ENCODE measurements around the gene ZFP36L2.

The ZFP36L2 gene

GRCh38 chr2:43265421-43265820, 39.0 kb upstream of the ZFP36L2 start:
- no peaks in the 10 kb centered on the region for H3K36me3 ChIP-seq (ENCODE audit: control insufficient read depth, insufficient read depth, low read length)

GRCh38 chr2:43265001-43265400, 38.6 kb upstream of the ZFP36L2 start:
- Histone ChIP-seq H3K27me3 (ENCODE audit: control insufficient read depth, insufficient read depth, low read length) (no peaks in the 10 kb centered on the region), H3K9me3 (ENCODE audit: control insufficient read depth, insufficient read depth, low read length) (no peaks in the 10 kb centered on the region), H3K9ac (ENCODE audit: low read depth, low read length) (no peak overlapping the region), H3K36me3 (ENCODE audit: control insufficient read depth, insufficient read depth, low read length) (no peaks in the 10 kb centered on the region), H3K4me1 (ENCODE audit: control insufficient read depth, insufficient read depth, low read length) (no peaks in the 10 kb centered on the region), H3K4me3 (ENCODE audit: low read depth, low read length) (no peak overlapping the region)

More at GRCh38 chr2:43265421-43265820, 39.0 kb upstream of the ZFP36L2 start:
- H3K4me3 ChIP-seq (ENCODE audit: low read depth, low read length), result no peak overlapping the region
- no peaks in the 10 kb centered on the region for H3K9me3 ChIP-seq (ENCODE audit: control insufficient read depth, insufficient read depth, low read length)
- H3K9ac ChIP-seq (ENCODE audit: low read depth, low read length), result no peak overlapping the region
- H3K4me1 ChIP-seq (ENCODE audit: control insufficient read depth, insufficient read depth, low read length), result no peaks in the 10 kb centered on the region
- H3K27me3 ChIP-seq (ENCODE audit: control insufficient read depth, insufficient read depth, low read length), result no peaks in the 10 kb centered on the region

- Histone ChIP-seq H3K27me3 (ENCODE audit: control insufficient read depth, insufficient read depth, low read length) (no peaks in the 10 kb centered on the region), H3K4me1 (ENCODE audit: control insufficient read depth, insufficient read depth, low read length) (no peaks in the 10 kb centered on the region), H3K9me3 (ENCODE audit: control insufficient read depth, insufficient read depth, low read length) (no peaks in the 10 kb centered on the region), H3K4me3 (ENCODE audit: low read depth, low read length) (no peak overlapping the region), H3K36me3 (ENCODE audit: control insufficient read depth, insufficient read depth, low read length) (no peaks in the 10 kb centered on the region), H3K9ac (ENCODE audit: low read depth, low read length) (no peak overlapping the region)
Observed at GRCh38 chr2:43262951-43263350, 36.5 kb upstream of the ZFP36L2 start.

GRCh38 chr2:43262239-43262638, 35.8 kb upstream of the ZFP36L2 start:
- no peak overlapping the region for H3K9ac ChIP-seq (ENCODE audit: low read depth, low read length)
- H3K4me3 ChIP-seq (ENCODE audit: low read depth, low read length), result no peak overlapping the region
- no peaks in the 10 kb centered on the region for H3K27me3 ChIP-seq (ENCODE audit: control insufficient read depth, insufficient read depth, low read length)
- no peaks in the 10 kb centered on the region for H3K36me3 ChIP-seq (ENCODE audit: control insufficient read depth, insufficient read depth, low read length)
- H3K4me1 ChIP-seq (ENCODE audit: control insufficient read depth, insufficient read depth, low read length), result no peaks in the 10 kb centered on the region
- H3K9me3 ChIP-seq (ENCODE audit: control insufficient read depth, insufficient read depth, low read length), result no peaks in the 10 kb centered on the region

GRCh38 chr2:43259512-43259911, 33.1 kb upstream of the ZFP36L2 start:
- no peaks in the 10 kb centered on the region for H3K36me3 ChIP-seq (ENCODE audit: control insufficient read depth, insufficient read depth, low read length)
- no peaks in the 10 kb centered on the region for H3K9me3 ChIP-seq (ENCODE audit: control insufficient read depth, insufficient read depth, low read length)
- no peaks in the 10 kb centered on the region for H3K4me1 ChIP-seq (ENCODE audit: control insufficient read depth, insufficient read depth, low read length)
- no peaks in the 10 kb centered on the region for H3K27me3 ChIP-seq (ENCODE audit: control insufficient read depth, insufficient read depth, low read length)
- H3K9ac ChIP-seq (ENCODE audit: low read depth, low read length), result no peak overlapping the region
- no peak overlapping the region for H3K4me3 ChIP-seq (ENCODE audit: low read depth, low read length)

- Histone ChIP-seq H3K9ac (ENCODE audit: low read depth, low read length) (no peak overlapping the region), H3K27me3 (ENCODE audit: control insufficient read depth, insufficient read depth, low read length) (no peaks in the 10 kb centered on the region), H3K36me3 (ENCODE audit: control insufficient read depth, insufficient read depth, low read length) (no peaks in the 10 kb centered on the region), H3K4me3 (ENCODE audit: low read depth, low read length) (no peak overlapping the region), H3K4me1 (ENCODE audit: control insufficient read depth, insufficient read depth, low read length) (no peaks in the 10 kb centered on the region), H3K9me3 (ENCODE audit: control insufficient read depth, insufficient read depth, low read length) (no peaks in the 10 kb centered on the region)
Observed at GRCh38 chr2:43258547-43259156, 32.2 kb upstream of the ZFP36L2 start.

GRCh38 chr2:43255296-43255910, 29.0 kb upstream of the ZFP36L2 start:
- H3K4me3 ChIP-seq (ENCODE audit: low read depth, low read length), result no peak overlapping the region
- H3K27me3 ChIP-seq (ENCODE audit: control insufficient read depth, insufficient read depth, low read length), result no peaks in the 10 kb centered on the region
- H3K9me3 ChIP-seq (ENCODE audit: control insufficient read depth, insufficient read depth, low read length), result no peaks in the 10 kb centered on the region
- H3K4me1 ChIP-seq (ENCODE audit: control insufficient read depth, insufficient read depth, low read length), result no peaks in the 10 kb centered on the region
- no peaks in the 10 kb centered on the region for H3K36me3 ChIP-seq (ENCODE audit: control insufficient read depth, insufficient read depth, low read length)
- H3K9ac ChIP-seq (ENCODE audit: low read depth, low read length), result no peak overlapping the region

GRCh38 chr2:43254331-43254730, 27.9 kb upstream of the ZFP36L2 start:
- no peaks in the 10 kb centered on the region for H3K4me1 ChIP-seq (ENCODE audit: control insufficient read depth, insufficient read depth, low read length)
- H3K9ac ChIP-seq (ENCODE audit: low read depth, low read length), result no peak overlapping the region
- H3K27me3 ChIP-seq (ENCODE audit: control insufficient read depth, insufficient read depth, low read length), result no peaks in the 10 kb centered on the region

GRCh38 chr2:43251171-43251731, 24.8 kb upstream of the ZFP36L2 start:
- H3K36me3 ChIP-seq (ENCODE audit: control insufficient read depth, insufficient read depth, low read length), result no peaks in the 10 kb centered on the region
- no peaks in the 10 kb centered on the region for H3K27me3 ChIP-seq (ENCODE audit: control insufficient read depth, insufficient read depth, low read length)
- no peak overlapping the region for H3K9ac ChIP-seq (ENCODE audit: low read depth, low read length)
- H3K4me3 ChIP-seq (ENCODE audit: low read depth, low read length), result no peak overlapping the region
- H3K9me3 ChIP-seq (ENCODE audit: control insufficient read depth, insufficient read depth, low read length), result no peaks in the 10 kb centered on the region
- no peaks in the 10 kb centered on the region for H3K4me1 ChIP-seq (ENCODE audit: control insufficient read depth, insufficient read depth, low read length)

More at GRCh38 chr2:43254331-43254730, 27.9 kb upstream of the ZFP36L2 start:
- Histone ChIP-seq H3K9me3 (ENCODE audit: control insufficient read depth, insufficient read depth, low read length) (no peaks in the 10 kb centered on the region), H3K36me3 (ENCODE audit: control insufficient read depth, insufficient read depth, low read length) (no peaks in the 10 kb centered on the region), H3K4me3 (ENCODE audit: low read depth, low read length) (no peak overlapping the region)

GRCh38 chr2:43250015-43250414, 23.6 kb upstream of the ZFP36L2 start:
- Histone ChIP-seq H3K36me3 (ENCODE audit: control insufficient read depth, insufficient read depth, low read length) (no peaks in the 10 kb centered on the region), H3K27me3 (ENCODE audit: control insufficient read depth, insufficient read depth, low read length) (no peaks in the 10 kb centered on the region), H3K9ac (ENCODE audit: low read depth, low read length) (no peak overlapping the region), H3K9me3 (ENCODE audit: control insufficient read depth, insufficient read depth, low read length) (no peaks in the 10 kb centered on the region), H3K4me3 (ENCODE audit: low read depth, low read length) (no peak overlapping the region), H3K4me1 (ENCODE audit: control insufficient read depth, insufficient read depth, low read length) (no peaks in the 10 kb centered on the region)

- H3K9me3 ChIP-seq (ENCODE audit: control insufficient read depth, insufficient read depth, low read length), result no peaks in the 10 kb centered on the region
- no peaks in the 10 kb centered on the region for H3K27me3 ChIP-seq (ENCODE audit: control insufficient read depth, insufficient read depth, low read length)
- H3K9ac ChIP-seq (ENCODE audit: low read depth, low read length), result no peak overlapping the region
- no peaks in the 10 kb centered on the region for H3K4me1 ChIP-seq (ENCODE audit: control insufficient read depth, insufficient read depth, low read length)
- H3K4me3 ChIP-seq (ENCODE audit: low read depth, low read length), result no peak overlapping the region
- H3K36me3 ChIP-seq (ENCODE audit: control insufficient read depth, insufficient read depth, low read length), result no peaks in the 10 kb centered on the region
Observed at GRCh38 chr2:43248621-43249020, 22.2 kb upstream of the ZFP36L2 start.

GRCh38 chr2:43246641-43247040, 20.2 kb upstream of the ZFP36L2 start:
- Histone ChIP-seq H3K9ac (ENCODE audit: low read depth, low read length) (no peak overlapping the region), H3K4me1 (ENCODE audit: control insufficient read depth, insufficient read depth, low read length) (no peaks in the 10 kb centered on the region), H3K9me3 (ENCODE audit: control insufficient read depth, insufficient read depth, low read length) (no peaks in the 10 kb centered on the region)

More at GRCh38 chr2:43246641-43247040, 20.2 kb upstream of the ZFP36L2 start:
- Histone ChIP-seq H3K27me3 (ENCODE audit: control insufficient read depth, insufficient read depth, low read length) (no peaks in the 10 kb centered on the region), H3K36me3 (ENCODE audit: control insufficient read depth, insufficient read depth, low read length) (no peaks in the 10 kb centered on the region), H3K4me3 (ENCODE audit: low read depth, low read length) (no peak overlapping the region)
